GM18505 (cell line): Measurements from ENCODE around the gene CCDC141.

Experiments
- ATAC-seq: cut with Tn5 transposase; IDR thresholded peaks from one replicate; pipeline ENCODE4 v1.9.1; 2021; ENCODE audit not compliant: unreplicated experiment
- POLR2A ChIP-seq: IDR thresholded peaks from 4 replicates; pipeline ENCODE4 v1.6.1; 2011; ENCODE audit warnings: borderline replicate concordance; ENCODE audit not compliant: insufficient read depth, insufficient read length; ENCODE audit errors: extremely low read depth

The CCDC141 gene

GRCh38 chr2:178874529-178875240 lies 175.3 kb downstream of the CCDC141 start:
- no peak for ATAC-seq
- no peak for TF ChIP-seq POLR2A

GRCh38 chr2:178873912-178874311 lies 176.0 kb downstream of the CCDC141 start:
- no peak for ATAC-seq
- no peak for TF ChIP-seq POLR2A

- no peak for TF ChIP-seq POLR2A
- ATAC-seq: no peak
These were observed 178.4 kb downstream of the CCDC141 start for GRCh38 chr2:178871536-178871935.

- no peak for ATAC-seq
- TF ChIP-seq POLR2A: no peak
These were observed 179.2 kb downstream of the CCDC141 start for GRCh38 chr2:178870703-178871102.

GRCh38 chr2:178865999-178866398 lies 183.9 kb downstream of the CCDC141 start:
- no peak for TF ChIP-seq POLR2A

GRCh38 chr2:178865146-178865936 lies 184.6 kb downstream of the CCDC141 start:
- ATAC-seq: no peak
- TF ChIP-seq POLR2A: no peak

More at GRCh38 chr2:178865999-178866398, 183.9 kb downstream of the CCDC141 start:
- no peak for ATAC-seq

GRCh38 chr2:178863856-178864620 lies 185.9 kb downstream of the CCDC141 start:
- ATAC-seq: no peak
- TF ChIP-seq POLR2A: no peak

GRCh38 chr2:178863130-178863855 lies 186.6 kb downstream of the CCDC141 start:
- no peak for ATAC-seq

GRCh38 chr2:178860551-178860950 lies 189.4 kb downstream of the CCDC141 start:
- TF ChIP-seq POLR2A: no peak
- no peak for ATAC-seq

More at GRCh38 chr2:178863130-178863855, 186.6 kb downstream of the CCDC141 start:
- no peak for TF ChIP-seq POLR2A

- no peak for TF ChIP-seq POLR2A
- ATAC-seq: no peak
These were observed 190.2 kb downstream of the CCDC141 start for GRCh38 chr2:178859730-178860129.

- no peak for TF ChIP-seq POLR2A
- ATAC-seq: no peak
These were observed 190.9 kb downstream of the CCDC141 start for GRCh38 chr2:178858896-178859625.

GRCh38 chr2:178855151-178855550 lies 194.8 kb downstream of the CCDC141 start:
- TF ChIP-seq POLR2A: no peak
- ATAC-seq: no peak
